SU-DHL-6 (cell line): ENCODE data around the gene CHST15.

Source experiments
- CTCF ChIP-seq: fragments of 200-600 bp; sonication (generic); IDR thresholded peaks from one replicate; pipeline ENCODE4 v1.5.1; 2017; ENCODE audit warnings: antibody characterized with exemption, mild to moderate bottlenecking, low read length, moderate library complexity; ENCODE audit not compliant: insufficient read depth, poor library complexity, severe bottlenecking
- EZH2phosphoT487 ChIP-seq: fragments of 200-600 bp; sonication (generic), shearing (Covaris generic); conservative IDR thresholded peaks from 2 replicates; pipeline ENCODE4 v1.6.1; 2018; ENCODE audit warnings: mild to moderate bottlenecking, antibody characterized with exemption, low read length, moderate library complexity, mixed read lengths

- TF ChIP-seq CTCF: peak; percentile 45
- TF ChIP-seq EZH2phosphoT487: no peak
Measured at GRCh38 chr10:123995461-123996131, 97.8 kb downstream of the CHST15 start.
